HCT116 (cell line): ENCODE measurements around the gene ANKRD63.

Experiments used
- EZH2phosphoT487 ChIP-seq: fragments of 200-600 bp; IDR thresholded peaks from 2 replicates; pipeline ENCODE4 v1.6.1; 2018; ENCODE audit warnings: antibody characterized with exemption, borderline replicate concordance
- FOSL1 ChIP-seq: IDR thresholded peaks from 2 replicates; pipeline ENCODE4 v1.6.1; 2012; ENCODE audit warnings: low read depth
- POLR2A ChIP-seq: IDR thresholded peaks from 2 replicates; pipeline ENCODE4 v1.7.0; 2011; ENCODE audit warnings: borderline replicate concordance; ENCODE audit not compliant: insufficient read depth, insufficient read length; ENCODE audit errors: extremely low read depth
- POLR2AphosphoS5 ChIP-seq: IDR thresholded peaks from 2 replicates; pipeline ENCODE4 v1.6.1; 2011; ENCODE audit warnings: mild to moderate bottlenecking, low read depth, low read length, moderate library complexity
- SRF ChIP-seq: IDR thresholded peaks from 2 replicates; pipeline ENCODE4 v1.6.1; 2012; ENCODE audit warnings: low read depth
- YY1 ChIP-seq: IDR thresholded peaks from 2 replicates; pipeline ENCODE4 v1.6.1; 2011; ENCODE audit warnings: low read length, low read depth, moderate library complexity, mild to moderate bottlenecking; ENCODE audit not compliant: insufficient replicate concordance; ENCODE audit errors: extremely low read depth
- ZFX ChIP-seq: fragments of 450-650 bp; IDR thresholded peaks from 2 replicates; pipeline ENCODE4 v1.6.1; 2017
- ZNF274 ChIP-seq: fragments of 200-500 bp; sonication (Bioruptor generic); IDR thresholded peaks from 2 replicates; pipeline ENCODE4 v1.6.1; 2014; ENCODE audit warnings: mild to moderate bottlenecking, low read depth, low read length, inconsistent platforms
- TF ChIP-seq, protein P1 (sequence below), 3 experiments: fragments of 200-600 bp in 1 of 3; sonication (generic) in 1 of 3; IDR thresholded peaks in 2 of 3; conservative IDR thresholded peaks in 1 of 3; 2 replicates each; pipeline ENCODE4 v1.5.1; 2012 to 2017; ENCODE audit warnings: low read depth in 2 of 3, low read length in 2 of 3, antibody characterized with exemption in 1 of 3, borderline replicate concordance in 1 of 3, control low read depth in 1 of 3, mild to moderate bottlenecking in 1 of 3, mixed read lengths in 1 of 3, mixed run types in 1 of 3, moderate library complexity in 1 of 3; ENCODE audit not compliant: insufficient read depth in 1 of 3
- TF ChIP-seq, protein P2 (sequence below): IDR thresholded peaks from 2 replicates; pipeline ENCODE4 v1.6.1; 2012; ENCODE audit warnings: low read depth
- TF ChIP-seq, protein P3 (sequence below): IDR thresholded peaks from 2 replicates; pipeline ENCODE4 v1.6.1; 2012

DNA sequence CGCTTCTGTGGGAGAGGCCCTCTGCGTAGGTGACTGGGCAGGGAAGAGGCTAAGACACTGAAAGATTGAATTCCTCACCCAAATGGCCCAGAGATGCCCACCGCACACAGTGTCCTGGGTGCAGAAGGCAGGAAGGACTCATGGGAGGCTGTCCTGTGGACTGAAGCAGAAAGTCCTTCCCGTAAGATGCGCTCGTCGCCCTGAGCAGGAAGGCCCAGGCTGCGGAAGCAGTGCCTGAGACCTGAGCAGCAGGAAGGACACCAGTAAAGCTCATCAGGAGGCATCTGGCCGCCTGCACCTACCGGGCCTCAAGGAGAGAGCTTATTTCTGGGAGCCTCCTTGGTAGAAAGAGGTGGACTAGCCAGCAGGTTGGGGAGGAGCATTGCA lies 40.7 kb downstream of the ANKRD63 start:
- TF ChIP-seq, protein P1, sequence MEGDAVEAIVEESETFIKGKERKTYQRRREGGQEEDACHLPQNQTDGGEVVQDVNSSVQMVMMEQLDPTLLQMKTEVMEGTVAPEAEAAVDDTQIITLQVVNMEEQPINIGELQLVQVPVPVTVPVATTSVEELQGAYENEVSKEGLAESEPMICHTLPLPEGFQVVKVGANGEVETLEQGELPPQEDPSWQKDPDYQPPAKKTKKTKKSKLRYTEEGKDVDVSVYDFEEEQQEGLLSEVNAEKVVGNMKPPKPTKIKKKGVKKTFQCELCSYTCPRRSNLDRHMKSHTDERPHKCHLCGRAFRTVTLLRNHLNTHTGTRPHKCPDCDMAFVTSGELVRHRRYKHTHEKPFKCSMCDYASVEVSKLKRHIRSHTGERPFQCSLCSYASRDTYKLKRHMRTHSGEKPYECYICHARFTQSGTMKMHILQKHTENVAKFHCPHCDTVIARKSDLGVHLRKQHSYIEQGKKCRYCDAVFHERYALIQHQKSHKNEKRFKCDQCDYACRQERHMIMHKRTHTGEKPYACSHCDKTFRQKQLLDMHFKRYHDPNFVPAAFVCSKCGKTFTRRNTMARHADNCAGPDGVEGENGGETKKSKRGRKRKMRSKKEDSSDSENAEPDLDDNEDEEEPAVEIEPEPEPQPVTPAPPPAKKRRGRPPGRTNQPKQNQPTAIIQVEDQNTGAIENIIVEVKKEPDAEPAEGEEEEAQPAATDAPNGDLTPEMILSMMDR (IDR thresholded peaks at IDR 0.05 in 2 of 3, conservative IDR thresholded peaks at IDR 0.05 in 1 of 3; ENCODE audit: borderline replicate concordance in 1 of 3, insufficient read depth in 1 of 3, low read depth in 2 of 3, low read length in 2 of 3), result no peak
- no peak for TF ChIP-seq POLR2AphosphoS5
- TF ChIP-seq EZH2phosphoT487, result no peak
- no peak for TF ChIP-seq POLR2A
- TF ChIP-seq FOSL1, result no peak
- no peak for TF ChIP-seq SRF
- TF ChIP-seq ZFX, result no peak
- TF ChIP-seq, protein P2, sequence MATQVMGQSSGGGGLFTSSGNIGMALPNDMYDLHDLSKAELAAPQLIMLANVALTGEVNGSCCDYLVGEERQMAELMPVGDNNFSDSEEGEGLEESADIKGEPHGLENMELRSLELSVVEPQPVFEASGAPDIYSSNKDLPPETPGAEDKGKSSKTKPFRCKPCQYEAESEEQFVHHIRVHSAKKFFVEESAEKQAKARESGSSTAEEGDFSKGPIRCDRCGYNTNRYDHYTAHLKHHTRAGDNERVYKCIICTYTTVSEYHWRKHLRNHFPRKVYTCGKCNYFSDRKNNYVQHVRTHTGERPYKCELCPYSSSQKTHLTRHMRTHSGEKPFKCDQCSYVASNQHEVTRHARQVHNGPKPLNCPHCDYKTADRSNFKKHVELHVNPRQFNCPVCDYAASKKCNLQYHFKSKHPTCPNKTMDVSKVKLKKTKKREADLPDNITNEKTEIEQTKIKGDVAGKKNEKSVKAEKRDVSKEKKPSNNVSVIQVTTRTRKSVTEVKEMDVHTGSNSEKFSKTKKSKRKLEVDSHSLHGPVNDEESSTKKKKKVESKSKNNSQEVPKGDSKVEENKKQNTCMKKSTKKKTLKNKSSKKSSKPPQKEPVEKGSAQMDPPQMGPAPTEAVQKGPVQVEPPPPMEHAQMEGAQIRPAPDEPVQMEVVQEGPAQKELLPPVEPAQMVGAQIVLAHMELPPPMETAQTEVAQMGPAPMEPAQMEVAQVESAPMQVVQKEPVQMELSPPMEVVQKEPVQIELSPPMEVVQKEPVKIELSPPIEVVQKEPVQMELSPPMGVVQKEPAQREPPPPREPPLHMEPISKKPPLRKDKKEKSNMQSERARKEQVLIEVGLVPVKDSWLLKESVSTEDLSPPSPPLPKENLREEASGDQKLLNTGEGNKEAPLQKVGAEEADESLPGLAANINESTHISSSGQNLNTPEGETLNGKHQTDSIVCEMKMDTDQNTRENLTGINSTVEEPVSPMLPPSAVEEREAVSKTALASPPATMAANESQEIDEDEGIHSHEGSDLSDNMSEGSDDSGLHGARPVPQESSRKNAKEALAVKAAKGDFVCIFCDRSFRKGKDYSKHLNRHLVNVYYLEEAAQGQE, result no peak
- TF ChIP-seq, protein P3, sequence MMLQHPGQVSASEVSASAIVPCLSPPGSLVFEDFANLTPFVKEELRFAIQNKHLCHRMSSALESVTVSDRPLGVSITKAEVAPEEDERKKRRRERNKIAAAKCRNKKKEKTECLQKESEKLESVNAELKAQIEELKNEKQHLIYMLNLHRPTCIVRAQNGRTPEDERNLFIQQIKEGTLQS, result no peak
- TF ChIP-seq YY1, result no peak
- TF ChIP-seq ZNF274, result no peak
